IPS-18c (cell line): ENCODE data around the gene SMR3B.

Experiments
- H3K4me3 ChIP-seq: 2 replicates; pipeline ENCODE4 v1.7.0; 2013; ENCODE audit warnings: low read depth, mild to moderate bottlenecking, low read length, moderate library complexity; ENCODE audit not compliant: insufficient read depth
- H3K9me3 ChIP-seq: one replicate; pipeline ENCODE4 v1.6.1; 2013; ENCODE audit warnings: mild to moderate bottlenecking, low read length, moderate library complexity; ENCODE audit not compliant: control insufficient read depth, insufficient read depth

SMR3B gene

GRCh38 chr4:70425306-70425705 is 42.4 kb downstream of the SMR3B start:
- Histone ChIP-seq H3K9me3 (peaks cover 3% of the 10 kb centered on the region), H3K4me3 (no peak overlapping the region)

- no peak overlapping the region for H3K4me3 ChIP-seq
- H3K9me3 ChIP-seq = peaks cover 3% of the 10 kb centered on the region
These were observed 43.9 kb downstream of the SMR3B start for GRCh38 chr4:70426789-70427188.

GRCh38 chr4:70437197-70437596 is 54.3 kb downstream of the SMR3B start:
- H3K9me3 ChIP-seq = no peaks in the 10 kb centered on the region
- H3K4me3 ChIP-seq = no peak overlapping the region
